Measurements from ENCODE around the gene ATXN3L.

Gene ATXN3L

DNA sequence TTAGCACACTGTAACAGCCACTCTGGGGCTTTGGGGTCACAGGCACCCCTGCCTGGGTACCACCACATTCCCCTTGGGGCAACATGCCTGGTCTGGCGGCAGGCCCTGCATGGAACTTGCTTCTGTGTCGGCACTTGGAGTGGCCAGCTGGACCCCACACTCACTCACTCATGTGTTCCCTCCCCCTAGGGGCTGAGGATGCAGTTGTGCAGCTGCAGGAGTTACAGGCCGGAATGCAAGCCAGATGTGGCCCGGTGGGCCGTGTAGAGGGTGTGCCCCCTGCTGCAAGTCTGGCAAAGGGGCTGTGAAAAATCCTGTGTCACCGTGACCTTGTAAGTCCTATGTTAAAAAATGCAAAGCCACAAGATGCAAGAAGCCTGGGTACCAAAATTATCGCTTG, 34.2 kb downstream of the ATXN3L start:
- Histone ChIP-seq H3K14ac (ENCODE audit: low read length) (peak overlapping the region; percentile 17), H3K4me3 (ENCODE audit: low read length in 2 of 2) (no peak overlapping the region), H2BK5ac (ENCODE audit: low read length) (no peak overlapping the region), H3K23ac (ENCODE audit: low read depth, low read length, poor library complexity) (no peak overlapping the region), H3K36me3 (replicated peaks in 1 of 2; ENCODE audit: control insufficient read depth in 2 of 2, insufficient read depth in 2 of 2, low read length in 2 of 2) (no peaks in the 10 kb centered on the region), H3K4me2 (ENCODE audit: insufficient read depth, low read length, poor library complexity, severe bottlenecking) (no peak overlapping the region), H3K27me3 (ENCODE audit: control insufficient read depth in 3 of 3, insufficient read depth in 3 of 3, low read depth in 1 of 3, low read length in 3 of 3) (no peaks in the 10 kb centered on the region), H2BK120ac (ENCODE audit: low read depth, low read length) (peak overlapping the region; percentile 72), H2AFZ (ENCODE audit: low read length) (no peak overlapping the region), H3K9ac (ENCODE audit: low read depth, low read length, poor library complexity) (no peak overlapping the region), H2BK15ac (ENCODE audit: low read length) (no peak overlapping the region), H3K27ac (replicated peaks; ENCODE audit: low read length) (no peak overlapping the region), H3K79me1 (ENCODE audit: low read depth, low read length) (no peaks in the 10 kb centered on the region), H4K8ac (ENCODE audit: low read depth, low read length) (no peak overlapping the region), H2AK5ac (ENCODE audit: low read depth, low read length) (peak overlapping the region; percentile 28), H3K9me3 (replicated peaks in 1 of 2; ENCODE audit: control insufficient read depth in 2 of 2, insufficient read depth in 1 of 2, low read depth in 1 of 2, low read length in 2 of 2) (peaks cover 0 to 14% of the 10 kb centered on the region in 2 donors), H3K18ac (ENCODE audit: low read length) (peak overlapping the region; percentile 85), H2BK12ac (ENCODE audit: low read length) (no peak overlapping the region), H4K91ac (ENCODE audit: low read depth, low read length, poor library complexity) (no peak overlapping the region), H3K4me1 (ENCODE audit: control insufficient read depth in 2 of 2, insufficient read depth in 1 of 2, low read depth in 1 of 2, low read length in 2 of 2) (peaks cover 3 to 12% of the 10 kb centered on the region in 2 donors), H3K4ac (ENCODE audit: low read length) (no peak overlapping the region)
- WGBS, 2 donors (ENCODE audit: extremely low coverage in 2 of 2, insufficient read length in 2 of 2, insufficient replicate concordance in 1 of 2): no CpG with 5 or more reads among the region's 7 CpGs
- no peak for DNase-seq (ENCODE audit: low spot score)

DNA sequence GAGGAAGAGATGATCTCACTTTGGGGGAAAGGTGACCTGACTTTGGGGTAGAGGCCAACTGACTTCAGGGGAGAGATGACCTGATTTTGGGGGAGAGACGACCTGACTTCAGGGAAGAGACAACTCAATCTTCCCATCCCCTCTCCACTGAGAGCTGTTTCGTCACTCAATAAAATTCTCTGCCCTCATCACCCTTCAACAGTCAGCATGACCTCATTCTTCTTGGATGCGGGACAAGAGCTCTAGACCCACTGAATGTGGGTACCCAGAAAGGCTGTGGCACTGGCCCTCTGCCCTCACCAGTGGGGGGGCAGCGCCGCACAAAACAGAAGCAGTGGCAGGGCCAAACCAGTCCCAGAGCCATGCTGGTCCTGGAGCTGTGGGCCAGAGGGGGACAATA, 34.6 kb downstream of the ATXN3L start:
- Histone ChIP-seq H3K4ac (ENCODE audit: low read length) (no peak overlapping the region), H3K27ac (replicated peaks; ENCODE audit: low read length) (no peak overlapping the region), H3K4me2 (ENCODE audit: insufficient read depth, low read length, poor library complexity, severe bottlenecking) (no peak overlapping the region), H2BK15ac (ENCODE audit: low read length) (no peak overlapping the region), H3K9ac (ENCODE audit: low read depth, low read length, poor library complexity) (no peak overlapping the region), H2BK12ac (ENCODE audit: low read length) (no peak overlapping the region), H3K4me1 (ENCODE audit: control insufficient read depth in 2 of 2, insufficient read depth in 1 of 2, low read depth in 1 of 2, low read length in 2 of 2) (peaks cover 3 to 12% of the 10 kb centered on the region in 2 donors), H3K14ac (ENCODE audit: low read length) (peak overlapping the region; percentile 17), H3K79me1 (ENCODE audit: low read depth, low read length) (no peaks in the 10 kb centered on the region), H4K91ac (ENCODE audit: low read depth, low read length, poor library complexity) (no peak overlapping the region), H4K8ac (ENCODE audit: low read depth, low read length) (no peak overlapping the region), H3K36me3 (replicated peaks in 1 of 2; ENCODE audit: control insufficient read depth in 2 of 2, insufficient read depth in 2 of 2, low read length in 2 of 2) (no peaks in the 10 kb centered on the region), H2BK5ac (ENCODE audit: low read length) (no peak overlapping the region), H3K23ac (ENCODE audit: low read depth, low read length, poor library complexity) (no peak overlapping the region), H2BK120ac (ENCODE audit: low read depth, low read length) (peak overlapping the region; percentile 72), H3K18ac (ENCODE audit: low read length) (peak overlapping the region; percentile 85), H3K9me3 (replicated peaks in 1 of 2; ENCODE audit: control insufficient read depth in 2 of 2, insufficient read depth in 1 of 2, low read depth in 1 of 2, low read length in 2 of 2) (peaks cover 0 to 14% of the 10 kb centered on the region in 2 donors), H2AFZ (ENCODE audit: low read length) (no peak overlapping the region), H2AK5ac (ENCODE audit: low read depth, low read length) (peak overlapping the region; percentile 28), H3K4me3 (ENCODE audit: low read length in 2 of 2) (no peak overlapping the region), H3K27me3 (ENCODE audit: control insufficient read depth in 3 of 3, insufficient read depth in 3 of 3, low read depth in 1 of 3, low read length in 3 of 3) (no peaks in the 10 kb centered on the region)
- WGBS, 2 donors (ENCODE audit: extremely low coverage in 2 of 2, insufficient read length in 2 of 2, insufficient replicate concordance in 1 of 2): no CpG with 5 or more reads among the region's 5 CpGs
- DNase-seq (ENCODE audit: low spot score): no peak

- Histone ChIP-seq H3K4me3 (ENCODE audit: low read length in 2 of 2) (no peak overlapping the region), H3K4ac (ENCODE audit: low read length) (no peak overlapping the region), H3K4me2 (ENCODE audit: insufficient read depth, low read length, poor library complexity, severe bottlenecking) (no peak overlapping the region), H3K27me3 (ENCODE audit: control insufficient read depth in 3 of 3, insufficient read depth in 3 of 3, low read depth in 1 of 3, low read length in 3 of 3) (no peaks in the 10 kb centered on the region), H3K14ac (ENCODE audit: low read length) (no peak overlapping the region), H3K36me3 (replicated peaks in 1 of 2; ENCODE audit: control insufficient read depth in 2 of 2, insufficient read depth in 2 of 2, low read length in 2 of 2) (no peaks in the 10 kb centered on the region), H3K23ac (ENCODE audit: low read depth, low read length, poor library complexity) (no peak overlapping the region), H4K91ac (ENCODE audit: low read depth, low read length, poor library complexity) (no peak overlapping the region), H2AFZ (ENCODE audit: low read length) (peak overlapping the region; percentile 8), H3K9me3 (replicated peaks in 1 of 2; ENCODE audit: control insufficient read depth in 2 of 2, insufficient read depth in 1 of 2, low read depth in 1 of 2, low read length in 2 of 2) (peaks cover 0 to 14% of the 10 kb centered on the region in 2 donors), H3K27ac (replicated peaks; ENCODE audit: low read length) (no peak overlapping the region), H2BK5ac (ENCODE audit: low read length) (no peak overlapping the region), H2BK12ac (ENCODE audit: low read length) (no peak overlapping the region), H3K9ac (ENCODE audit: low read depth, low read length, poor library complexity) (no peak overlapping the region), H2AK5ac (ENCODE audit: low read depth, low read length) (no peak overlapping the region), H3K18ac (ENCODE audit: low read length) (no peak overlapping the region), H4K8ac (ENCODE audit: low read depth, low read length) (no peak overlapping the region), H3K79me1 (ENCODE audit: low read depth, low read length) (no peaks in the 10 kb centered on the region), H3K4me1 (ENCODE audit: control insufficient read depth in 2 of 2, insufficient read depth in 1 of 2, low read depth in 1 of 2, low read length in 2 of 2) (peaks cover 3 to 12% of the 10 kb centered on the region in 2 donors), H2BK15ac (ENCODE audit: low read length) (no peak overlapping the region), H2BK120ac (ENCODE audit: low read depth, low read length) (no peak overlapping the region)
- WGBS, 2 donors (ENCODE audit: extremely low coverage in 2 of 2, insufficient read length in 2 of 2, insufficient replicate concordance in 1 of 2): no CpG with 5 or more reads among the region's 1 CpG
- no peak for DNase-seq (ENCODE audit: low spot score)
These were observed 35.3 kb downstream of the ATXN3L start for GRCh38 chrX:13284570-13284969.

GRCh38 chrX:13283950-13284546, 35.8 kb downstream of the ATXN3L start:
- Histone ChIP-seq H2BK5ac (ENCODE audit: low read length) (no peak overlapping the region), H3K23ac (ENCODE audit: low read depth, low read length, poor library complexity) (no peak overlapping the region), H2AFZ (ENCODE audit: low read length) (peak overlapping the region; percentile 39), H3K9me3 (replicated peaks in 1 of 2; ENCODE audit: control insufficient read depth in 2 of 2, insufficient read depth in 1 of 2, low read depth in 1 of 2, low read length in 2 of 2) (peaks cover 0 to 14% of the 10 kb centered on the region in 2 donors), H2BK12ac (ENCODE audit: low read length) (no peak overlapping the region), H2BK120ac (ENCODE audit: low read depth, low read length) (no peak overlapping the region), H3K79me1 (ENCODE audit: low read depth, low read length) (no peaks in the 10 kb centered on the region), H3K4me1 (ENCODE audit: control insufficient read depth in 2 of 2, insufficient read depth in 1 of 2, low read depth in 1 of 2, low read length in 2 of 2) (peaks cover 3 to 12% of the 10 kb centered on the region in 2 donors), H2BK15ac (ENCODE audit: low read length) (no peak overlapping the region), H4K91ac (ENCODE audit: low read depth, low read length, poor library complexity) (no peak overlapping the region), H3K4me3 (ENCODE audit: low read length in 2 of 2) (no peak overlapping the region), H3K14ac (ENCODE audit: low read length) (no peak overlapping the region), H3K4ac (ENCODE audit: low read length) (no peak overlapping the region), H3K27ac (replicated peaks; ENCODE audit: low read length) (peak overlapping the region; percentile 74), H3K4me2 (ENCODE audit: insufficient read depth, low read length, poor library complexity, severe bottlenecking) (no peak overlapping the region), H4K8ac (ENCODE audit: low read depth, low read length) (no peak overlapping the region), H3K27me3 (ENCODE audit: control insufficient read depth in 3 of 3, insufficient read depth in 3 of 3, low read depth in 1 of 3, low read length in 3 of 3) (no peaks in the 10 kb centered on the region), H3K18ac (ENCODE audit: low read length) (no peak overlapping the region), H3K36me3 (replicated peaks in 1 of 2; ENCODE audit: control insufficient read depth in 2 of 2, insufficient read depth in 2 of 2, low read length in 2 of 2) (no peaks in the 10 kb centered on the region), H2AK5ac (ENCODE audit: low read depth, low read length) (no peak overlapping the region), H3K9ac (ENCODE audit: low read depth, low read length, poor library complexity) (no peak overlapping the region)
- DNase-seq (ENCODE audit: low spot score): no peak
- WGBS, 2 donors (ENCODE audit: extremely low coverage in 2 of 2, insufficient read length in 2 of 2, insufficient replicate concordance in 1 of 2): no CpG with 5 or more reads among the region's 1 CpG

Measured in neuronal stem cell (in vitro differentiated cells).